Measurements from ENCODE around the gene MGRN1.

- no peak for TF ChIP-seq POLR2A (IDR thresholded peaks at IDR 0.05)
- TF ChIP-seq, protein P1, sequence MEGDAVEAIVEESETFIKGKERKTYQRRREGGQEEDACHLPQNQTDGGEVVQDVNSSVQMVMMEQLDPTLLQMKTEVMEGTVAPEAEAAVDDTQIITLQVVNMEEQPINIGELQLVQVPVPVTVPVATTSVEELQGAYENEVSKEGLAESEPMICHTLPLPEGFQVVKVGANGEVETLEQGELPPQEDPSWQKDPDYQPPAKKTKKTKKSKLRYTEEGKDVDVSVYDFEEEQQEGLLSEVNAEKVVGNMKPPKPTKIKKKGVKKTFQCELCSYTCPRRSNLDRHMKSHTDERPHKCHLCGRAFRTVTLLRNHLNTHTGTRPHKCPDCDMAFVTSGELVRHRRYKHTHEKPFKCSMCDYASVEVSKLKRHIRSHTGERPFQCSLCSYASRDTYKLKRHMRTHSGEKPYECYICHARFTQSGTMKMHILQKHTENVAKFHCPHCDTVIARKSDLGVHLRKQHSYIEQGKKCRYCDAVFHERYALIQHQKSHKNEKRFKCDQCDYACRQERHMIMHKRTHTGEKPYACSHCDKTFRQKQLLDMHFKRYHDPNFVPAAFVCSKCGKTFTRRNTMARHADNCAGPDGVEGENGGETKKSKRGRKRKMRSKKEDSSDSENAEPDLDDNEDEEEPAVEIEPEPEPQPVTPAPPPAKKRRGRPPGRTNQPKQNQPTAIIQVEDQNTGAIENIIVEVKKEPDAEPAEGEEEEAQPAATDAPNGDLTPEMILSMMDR (IDR thresholded peaks at IDR 0.05), result no peak
- TF ChIP-seq POLR2AphosphoS5 (IDR thresholded peaks at IDR 0.05), result no peak
These were observed 108.7 kb downstream of the MGRN1 start for GRCh38 chr16:4733211-4733742.
